ENCODE data around the gene INTS14. TPM values are rescaled to one million over a fixed set of nuclear protein-coding genes. Genes with fewer than 3 reads are reported as not detected.

The INTS14 gene
- total RNA-seq, 2 donors from 2014 or later = 26.0 to 28.3 TPM

DNA sequence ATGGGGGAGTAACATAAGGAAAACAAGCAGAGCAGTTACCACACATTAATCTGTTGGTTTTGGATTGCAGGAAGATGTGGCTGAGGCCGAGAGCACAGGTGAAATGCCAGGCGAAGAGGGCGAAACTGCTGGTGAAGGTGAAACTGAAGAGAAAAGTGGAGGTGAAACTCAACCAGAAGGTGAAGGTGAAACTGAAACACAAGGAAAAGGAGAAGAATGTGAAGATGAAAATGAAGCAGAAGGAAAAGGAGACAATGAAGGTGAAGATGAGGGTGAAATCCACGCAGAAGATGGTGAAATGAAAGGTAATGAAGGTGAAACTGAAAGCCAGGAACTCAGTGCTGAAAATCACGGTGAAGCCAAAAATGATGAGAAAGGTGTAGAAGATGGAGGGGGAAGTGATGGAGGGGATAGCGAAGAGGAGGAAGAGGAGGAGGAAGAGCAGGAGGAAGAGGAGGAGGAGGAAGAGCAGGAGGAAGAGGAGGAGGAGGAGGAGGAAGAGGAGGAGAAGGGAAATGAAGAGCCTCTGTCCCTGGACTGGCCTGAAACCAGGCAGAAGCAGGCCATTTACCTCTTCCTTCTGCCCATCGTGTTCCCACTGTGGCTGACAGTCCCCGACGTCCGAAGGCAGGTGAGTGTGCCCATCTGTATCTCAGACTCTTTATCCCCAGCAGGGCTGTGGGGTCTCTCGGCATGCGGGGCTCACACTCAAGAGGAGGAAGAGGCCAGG lies 39.5 kb upstream of the INTS14 start:
- intact Hi-C loops (cut with DNase I) = no loop called here
- ATAC-seq = no peak
- Histone ChIP-seq H3K4me3 (no peak overlapping the region), H3K27ac (no peak overlapping the region), H3K27me3 (no peaks in the 10 kb centered on the region), H3K9me3 (no peaks in the 10 kb centered on the region), H3K36me3 (replicated peaks in 1 of 2; ENCODE audit: insufficient read depth in 1 of 2, low read depth in 2 of 2) (peaks cover 0 to 9% of the 10 kb centered on the region in 2 donors), H3K4me1 (no peaks in the 10 kb centered on the region)
- no peak for DNase-seq
- TF ChIP-seq POLR2A (IDR thresholded peaks at IDR 0.05) (no peak), CTCF (IDR thresholded peaks at IDR 0.05) (no peak)
- 88 to 94% methylated on average over 12 of the region's 12 CpGs for WGBS, 2 donors

DNA sequence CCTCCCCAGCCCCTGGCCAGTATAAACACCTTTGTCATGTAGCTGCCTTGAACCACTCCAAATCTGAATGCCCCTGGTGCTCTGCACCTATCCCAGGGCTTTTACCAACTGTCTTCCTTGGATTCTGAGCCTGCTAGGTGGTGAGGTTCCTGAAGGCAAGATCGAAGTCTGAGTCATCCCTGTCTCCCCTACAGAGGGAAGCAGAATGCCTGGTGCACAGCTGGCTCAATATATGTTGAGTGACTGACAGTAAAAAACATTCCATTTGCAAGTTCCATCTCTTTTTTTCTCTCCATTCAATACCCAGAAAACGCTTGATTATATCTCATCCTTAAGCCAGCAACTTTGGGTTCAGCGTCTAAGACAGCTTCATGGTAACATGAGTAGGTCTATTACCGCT lies 35.6 kb upstream of the INTS14 start:
- H3K27ac ChIP-seq = no peak overlapping the region
- no peaks in the 10 kb centered on the region for H3K27me3 ChIP-seq
- ATAC-seq = no peak
- H3K9me3 ChIP-seq = no peaks in the 10 kb centered on the region
- H3K36me3 ChIP-seq (replicated peaks in 1 of 2; ENCODE audit: insufficient read depth in 1 of 2, low read depth in 2 of 2) = no peaks in the 10 kb centered on the region
- no peaks in the 10 kb centered on the region for H3K4me1 ChIP-seq
- TF ChIP-seq POLR2A (IDR thresholded peaks at IDR 0.05) (no peak), CTCF (IDR thresholded peaks at IDR 0.05) (no peak)
- intact Hi-C loops (cut with DNase I) = no loop called here
- no peak overlapping the region for H3K4me3 ChIP-seq
- WGBS, 2 donors = 92 to 93% methylated on average over 4 of the region's 4 CpGs
- no peak for DNase-seq

DNA sequence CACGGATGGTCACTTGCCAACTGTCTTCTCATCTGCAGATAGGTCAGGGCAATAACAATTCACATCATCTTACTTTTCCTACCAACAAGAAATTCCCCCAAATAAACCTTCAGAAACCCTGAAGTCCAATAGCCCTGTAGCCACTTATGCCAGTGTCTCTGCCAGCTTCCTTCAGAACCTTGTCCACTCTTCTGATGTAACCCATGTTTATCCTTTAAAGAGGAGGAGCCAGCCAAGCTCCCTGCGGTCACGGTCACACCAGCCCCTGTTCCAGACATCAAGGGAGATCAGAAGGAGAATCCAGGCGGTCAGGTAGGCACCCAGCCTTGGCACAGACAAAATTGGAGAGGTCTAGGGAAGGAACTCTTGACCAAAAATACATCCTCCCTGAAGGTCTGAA lies 34.5 kb upstream of the INTS14 start:
- no peaks in the 10 kb centered on the region for H3K27me3 ChIP-seq
- DNase-seq (no peak), ATAC-seq (no peak)
- no peaks in the 10 kb centered on the region for H3K4me1 ChIP-seq
- H3K36me3 ChIP-seq (replicated peaks in 1 of 2; ENCODE audit: insufficient read depth in 1 of 2, low read depth in 2 of 2) = no peaks in the 10 kb centered on the region
- TF ChIP-seq CTCF (IDR thresholded peaks at IDR 0.05) = no peak
- no peak for TF ChIP-seq POLR2A (IDR thresholded peaks at IDR 0.05)
- intact Hi-C loops (cut with DNase I) = no loop called here
- no peaks in the 10 kb centered on the region for H3K9me3 ChIP-seq
- WGBS, 2 donors = 85 to 89% methylated on average over 4 of the region's 4 CpGs
- H3K27ac ChIP-seq = no peak overlapping the region
- H3K4me3 ChIP-seq = no peak overlapping the region

GRCh38 chr15:65644282-65644681 lies 33.4 kb upstream of the INTS14 start:
- intact Hi-C loops (cut with DNase I) = no loop called here
- Histone ChIP-seq H3K27ac (no peak overlapping the region), H3K36me3 (replicated peaks in 1 of 2; ENCODE audit: insufficient read depth in 1 of 2, low read depth in 2 of 2) (no peaks in the 10 kb centered on the region), H3K9me3 (no peaks in the 10 kb centered on the region), H3K4me1 (no peaks in the 10 kb centered on the region), H3K4me3 (no peak overlapping the region), H3K27me3 (no peaks in the 10 kb centered on the region)
- ATAC-seq (no peak), DNase-seq (no peak)
- TF ChIP-seq CTCF (IDR thresholded peaks at IDR 0.05) = no peak
- TF ChIP-seq POLR2A (IDR thresholded peaks at IDR 0.05) = no peak
- 85 to 90% methylated on average over 4 of the region's 4 CpGs for WGBS, 2 donors

DNA sequence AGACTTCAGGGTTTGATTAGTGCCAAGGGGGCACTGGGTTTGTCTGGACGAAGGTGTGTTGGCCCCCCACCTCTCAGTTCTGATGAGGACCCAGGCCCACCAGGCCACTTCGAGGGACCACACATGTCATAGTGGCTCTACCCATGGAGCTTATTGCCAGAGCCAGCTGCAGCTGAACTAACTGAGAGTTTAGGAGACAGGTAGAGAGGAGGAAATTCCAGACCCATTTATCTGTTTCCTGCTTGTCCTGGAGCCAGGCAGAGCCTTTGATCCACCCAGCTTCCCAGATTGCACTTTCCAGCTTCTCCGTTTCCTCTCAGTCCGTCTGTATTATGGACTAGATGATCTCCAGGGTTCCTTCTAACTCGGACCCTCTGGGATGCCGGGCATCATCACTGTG lies 31.7 kb upstream of the INTS14 start:
- intact Hi-C loops (cut with DNase I) = no loop called here
- TF ChIP-seq CTCF (IDR thresholded peaks at IDR 0.05) = no peak
- TF ChIP-seq POLR2A (IDR thresholded peaks at IDR 0.05) = no peak
- Histone ChIP-seq H3K9me3 (no peaks in the 10 kb centered on the region), H3K36me3 (replicated peaks in 1 of 2; ENCODE audit: insufficient read depth in 1 of 2, low read depth in 2 of 2) (no peaks in the 10 kb centered on the region), H3K27ac (no peak overlapping the region), H3K4me1 (no peaks in the 10 kb centered on the region), H3K27me3 (no peaks in the 10 kb centered on the region), H3K4me3 (no peak overlapping the region)
- WGBS, 2 donors = 65 to 66% methylated on average over 4 to 6 of the region's 6 CpGs
- ATAC-seq (no peak), DNase-seq (no peak)
